Measurements from ENCODE around the gene SLC6A6. TPM values are rescaled to one million over a fixed set of nuclear protein-coding genes. Genes with fewer than 3 reads are reported as not detected.

SLC6A6 gene
- polyA plus RNA-seq, 1 donor (not counting 4 experiments of a cell fraction or from before 2014, with no cell fraction given): 8.3 TPM

GRCh38 chr3:14538451-14539088 is 136.2 kb downstream of the SLC6A6 start:
- TF ChIP-seq EZH2 (IDR thresholded peaks at IDR 0.05; ENCODE audit: low read length) (no peak), CTCF (optimal IDR thresholded peaks at IDR 0.05 in 1 of 3, IDR thresholded peaks at IDR 0.05 in 1 of 3, conservative IDR thresholded peaks at IDR 0.05 in 1 of 3; ENCODE audit: extremely low read depth in 1 of 3, insufficient read depth in 2 of 3, low read length in 3 of 3) (no peak)
- Histone ChIP-seq H2AFZ (ENCODE audit: control insufficient read depth, low read length) (no peak overlapping the region), H3K4me1 (ENCODE audit: control insufficient read depth, extremely low read depth, insufficient read depth, low read length) (peaks cover 11% of the 10 kb centered on the region), H3K9me3 (ENCODE audit: control insufficient read depth, low read depth, low read length) (no peaks in the 10 kb centered on the region), H3K36me3 (ENCODE audit: control insufficient read depth in 2 of 2, extremely low read depth in 1 of 2, insufficient read depth in 2 of 2, low read length in 2 of 2) (no peaks in the 10 kb centered on the region), H3K79me2 (ENCODE audit: control insufficient read depth, insufficient read depth, low read length) (no peaks in the 10 kb centered on the region), H4K20me1 (ENCODE audit: control insufficient read depth, extremely low read depth, insufficient read depth, low read length) (no peaks in the 10 kb centered on the region), H3K27me3 (ENCODE audit: control insufficient read depth, extremely low read depth, insufficient read depth, low read length) (peaks cover 8% of the 10 kb centered on the region), H3K27ac (ENCODE audit: control insufficient read depth, insufficient read depth, low read length) (no peak overlapping the region), H3K9ac (ENCODE audit: control insufficient read depth, extremely low read depth, insufficient read depth, low read length) (no peak overlapping the region), H3K9me1 (ENCODE audit: control insufficient read depth, extremely low read depth, insufficient read depth, low read length) (no peaks in the 10 kb centered on the region), H3K4me3 (ENCODE audit: control insufficient read depth in 2 of 3, extremely low read depth in 1 of 3, insufficient read depth in 2 of 3, low read depth in 1 of 3, low read length in 3 of 3) (no peak overlapping the region), H3K4me2 (ENCODE audit: control insufficient read depth, extremely low read depth, insufficient read depth, low read depth, low read length) (no peak overlapping the region)
- FAIRE-seq (no peak), DNase-seq (ENCODE audit: low read depth, low spot score) (no peak)
- dilution Hi-C loops (cut with MboI; ENCODE audit: extremely low pct_ligation_motif_present, low sequenced_read_pairs): no loop called here

Small RNA genes within 50 kb of the gene (small RNA-seq; reads per million reads assigned to genes)
- gene RNA5SP124 (ENCODE audit: insufficient read length in 3 of 3, low read depth in 3 of 3, low replicate concordance in 1 of 3) (0 reads per million in 3 experiments), gene RNU6-905P (ENCODE audit: insufficient read length in 3 of 3, low read depth in 3 of 3, low replicate concordance in 1 of 3) (0 reads per million in 3 experiments)

Other genes with a start within 250 kb of the SLC6A6 start
- 19.4 to 24.9 TPM (median 22.0 TPM) in 3 replicates for gene XPC, start 224.0 kb upstream of the SLC6A6 start, polyA plus RNA-seq
- 10.7 to 26.1 TPM (median 13.2 TPM) in 3 replicates for gene LSM3, start 223.8 kb upstream of the SLC6A6 start, polyA plus RNA-seq
- gene GRIP2, start 137.7 kb downstream of the SLC6A6 start, polyA plus RNA-seq: 0.01 to 0.09 TPM (median 0.01 TPM) in 3 replicates
- gene CCDC174, start 249.2 kb downstream of the SLC6A6 start, polyA plus RNA-seq: 3.6 to 8.8 TPM (median 6.2 TPM) in 3 replicates